HepG2 (cell line): ENCODE results near the gene APBA3.

Experiments used
- CREB1 ChIP-seq, 2 experiments: fragments of 450-650 bp in 1 of 2; IDR thresholded peaks; 2 replicates each; pipeline ENCODE4 v1.6.1; 2016 to 2017; ENCODE audit warnings: control low read depth in 1 of 2, mild to moderate bottlenecking in 1 of 2, missing compliant biosample characterization in 1 of 2, missing genetic modification characterization in 1 of 2
- HNRNPLL ChIP-seq: fragments of 200-400 bp; formaldehyde crosslinking; IDR thresholded peaks from 2 replicates; pipeline ENCODE4 v1.6.1; 2017; ENCODE audit warnings: mild to moderate bottlenecking, low read depth, low read length; ENCODE audit not compliant: poor library complexity, severe bottlenecking
- ZNF563 ChIP-seq: sonication (generic); formaldehyde crosslinking; IDR thresholded peaks from 2 replicates; pipeline ENCODE4 v1.8.0; 2022; ENCODE audit warnings: mild to moderate bottlenecking, moderate library complexity, missing genetic modification reagents
- ZNF7 ChIP-seq: IDR thresholded peaks from 2 replicates; pipeline ENCODE4 v1.6.1; 2016; ENCODE audit warnings: missing biosample characterization, missing genetic modification reagents
- TF ChIP-seq, protein P1 (sequence below): sonication (generic); formaldehyde crosslinking; IDR thresholded peaks from 2 replicates; pipeline ENCODE4 v1.8.0; 2022; ENCODE audit warnings: mild to moderate bottlenecking, missing genetic modification reagents, moderate library complexity

DNA sequence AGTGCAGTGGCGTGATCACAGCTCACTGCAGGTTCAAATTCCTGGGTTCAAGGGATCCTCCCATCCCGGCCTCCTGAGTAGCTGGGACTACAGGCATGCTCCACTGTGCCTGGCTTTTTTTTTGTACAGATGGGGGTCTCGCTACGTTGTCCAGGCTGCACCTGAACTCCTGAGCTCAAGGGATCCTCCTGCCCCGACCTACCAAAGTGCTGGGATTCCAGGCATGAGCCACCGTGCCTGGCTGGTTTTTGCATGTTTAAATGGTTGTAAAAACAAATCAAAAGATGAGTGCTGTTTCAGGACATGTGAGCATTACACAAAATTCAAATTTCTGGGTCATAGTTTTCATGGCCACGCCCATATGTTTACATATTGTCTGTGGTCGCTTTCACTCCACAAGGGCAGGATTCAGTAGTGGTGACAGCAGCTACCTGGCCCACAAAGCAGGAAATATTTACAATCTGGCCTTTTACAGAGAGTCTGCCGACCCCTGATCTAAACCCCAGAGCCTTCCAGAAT lies 19.4 kb upstream of the APBA3 start:
- TF ChIP-seq, protein P1, sequence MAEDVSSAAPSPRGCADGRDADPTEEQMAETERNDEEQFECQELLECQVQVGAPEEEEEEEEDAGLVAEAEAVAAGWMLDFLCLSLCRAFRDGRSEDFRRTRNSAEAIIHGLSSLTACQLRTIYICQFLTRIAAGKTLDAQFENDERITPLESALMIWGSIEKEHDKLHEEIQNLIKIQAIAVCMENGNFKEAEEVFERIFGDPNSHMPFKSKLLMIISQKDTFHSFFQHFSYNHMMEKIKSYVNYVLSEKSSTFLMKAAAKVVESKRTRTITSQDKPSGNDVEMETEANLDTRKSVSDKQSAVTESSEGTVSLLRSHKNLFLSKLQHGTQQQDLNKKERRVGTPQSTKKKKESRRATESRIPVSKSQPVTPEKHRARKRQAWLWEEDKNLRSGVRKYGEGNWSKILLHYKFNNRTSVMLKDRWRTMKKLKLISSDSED (CRISPR knock-in tag) = no peak
- no peak for TF ChIP-seq ZNF563
- TF ChIP-seq HNRNPLL = no peak
- TF ChIP-seq CREB1 (IDR thresholded peaks at IDR 0.05) = no peak
- TF ChIP-seq CREB1 (CRISPR knock-in tag; IDR thresholded peaks at IDR 0.05) = no peak
- TF ChIP-seq ZNF7 (CRISPR knock-in tag) = no peak
